GM18520 (cell line): ENCODE data around the gene PML.

Experiments
- ATAC-seq: cut with Tn5 transposase; IDR thresholded peaks from one replicate; pipeline ENCODE4 v1.9.1; 2021; ENCODE audit not compliant: unreplicated experiment

PML gene, protein sequence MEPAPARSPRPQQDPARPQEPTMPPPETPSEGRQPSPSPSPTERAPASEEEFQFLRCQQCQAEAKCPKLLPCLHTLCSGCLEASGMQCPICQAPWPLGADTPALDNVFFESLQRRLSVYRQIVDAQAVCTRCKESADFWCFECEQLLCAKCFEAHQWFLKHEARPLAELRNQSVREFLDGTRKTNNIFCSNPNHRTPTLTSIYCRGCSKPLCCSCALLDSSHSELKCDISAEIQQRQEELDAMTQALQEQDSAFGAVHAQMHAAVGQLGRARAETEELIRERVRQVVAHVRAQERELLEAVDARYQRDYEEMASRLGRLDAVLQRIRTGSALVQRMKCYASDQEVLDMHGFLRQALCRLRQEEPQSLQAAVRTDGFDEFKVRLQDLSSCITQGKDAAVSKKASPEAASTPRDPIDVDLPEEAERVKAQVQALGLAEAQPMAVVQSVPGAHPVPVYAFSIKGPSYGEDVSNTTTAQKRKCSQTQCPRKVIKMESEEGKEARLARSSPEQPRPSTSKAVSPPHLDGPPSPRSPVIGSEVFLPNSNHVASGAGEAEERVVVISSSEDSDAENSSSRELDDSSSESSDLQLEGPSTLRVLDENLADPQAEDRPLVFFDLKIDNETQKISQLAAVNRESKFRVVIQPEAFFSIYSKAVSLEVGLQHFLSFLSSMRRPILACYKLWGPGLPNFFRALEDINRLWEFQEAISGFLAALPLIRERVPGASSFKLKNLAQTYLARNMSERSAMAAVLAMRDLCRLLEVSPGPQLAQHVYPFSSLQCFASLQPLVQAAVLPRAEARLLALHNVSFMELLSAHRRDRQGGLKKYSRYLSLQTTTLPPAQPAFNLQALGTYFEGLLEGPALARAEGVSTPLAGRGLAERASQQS

DNA sequence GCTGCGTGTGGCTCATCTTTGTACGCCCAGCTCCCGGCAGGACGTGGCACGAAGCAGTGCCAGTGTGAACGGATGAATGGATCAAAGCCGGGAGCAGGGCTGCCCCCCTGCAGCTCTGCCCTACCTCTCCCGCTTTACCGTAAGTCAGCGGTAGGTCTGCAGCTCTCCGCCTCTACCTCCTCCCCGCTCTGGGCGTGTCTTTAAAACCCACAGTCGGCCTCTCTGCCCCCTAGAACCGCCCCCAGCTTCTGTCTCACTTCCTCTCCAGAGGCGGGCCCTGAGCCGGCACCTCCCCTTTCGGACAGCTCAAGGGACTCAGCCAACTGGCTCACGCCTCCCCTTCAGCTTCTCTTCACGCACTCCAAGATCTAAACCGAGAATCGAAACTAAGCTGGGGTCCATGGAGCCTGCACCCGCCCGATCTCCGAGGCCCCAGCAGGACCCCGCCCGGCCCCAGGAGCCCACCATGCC, at the start of gene PML:
Gene PML, plus strand, starts transcription at position 304 of the 471 bp plus-strand sequence. Its CDS starts 97 bp downstream, at position 401.
- peak; percentile 48 for ATAC-seq

- no peak for ATAC-seq
Measured at GRCh38 chr15:73945130-73945508, 49.4 kb upstream of the PML start.

GRCh38 chr15:73946046-73946721, 48.3 kb upstream of the PML start:
- no peak for ATAC-seq

- ATAC-seq = no peak
Measured at GRCh38 chr15:73946795-73947370, 47.6 kb upstream of the PML start.

GRCh38 chr15:73947651-73948050, 46.9 kb upstream of the PML start:
- no peak for ATAC-seq

DNA sequence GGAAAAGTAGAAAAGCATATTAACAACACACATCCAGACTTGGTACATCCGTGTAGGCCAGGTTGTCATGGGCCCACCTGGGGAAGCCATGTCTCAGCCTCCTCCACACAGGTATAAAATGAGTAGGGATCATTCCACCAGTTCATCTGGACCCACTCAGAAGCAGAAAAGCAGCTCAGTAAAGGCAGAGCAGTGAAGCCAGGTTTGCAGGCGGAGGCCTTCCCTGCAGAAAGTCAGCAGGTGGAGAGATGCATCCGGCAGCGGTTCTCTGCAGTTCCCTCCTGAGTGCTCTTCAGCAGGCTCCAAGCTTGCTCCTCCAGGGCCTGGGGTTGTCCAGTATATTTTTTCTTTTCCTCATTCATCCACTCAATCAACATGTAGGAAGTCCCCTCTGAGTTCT, 46.1 kb upstream of the PML start:
- no peak for ATAC-seq

DNA sequence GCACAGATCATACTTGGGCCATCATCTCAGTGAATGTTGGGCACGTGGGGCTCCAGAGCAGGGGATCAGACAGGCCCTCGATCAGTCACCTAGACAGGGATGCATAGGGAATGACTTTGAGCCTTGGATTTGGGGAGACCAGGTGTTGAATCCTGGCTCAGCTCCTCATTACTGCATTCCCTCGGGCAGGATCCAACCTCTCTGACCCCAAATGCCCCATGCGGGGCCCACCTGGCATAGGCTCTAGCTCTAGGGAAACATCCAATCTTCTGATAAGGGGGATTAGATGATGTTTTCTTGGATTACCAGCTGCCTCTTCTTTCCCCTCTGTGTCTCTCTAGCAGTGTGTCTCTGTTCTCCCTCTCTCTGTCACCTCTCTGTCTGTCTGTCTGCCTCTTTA, 45.5 kb upstream of the PML start:
- no peak for ATAC-seq

- ATAC-seq = no peak
Measured at GRCh38 chr15:73949496-73949895, 45.0 kb upstream of the PML start.

DNA sequence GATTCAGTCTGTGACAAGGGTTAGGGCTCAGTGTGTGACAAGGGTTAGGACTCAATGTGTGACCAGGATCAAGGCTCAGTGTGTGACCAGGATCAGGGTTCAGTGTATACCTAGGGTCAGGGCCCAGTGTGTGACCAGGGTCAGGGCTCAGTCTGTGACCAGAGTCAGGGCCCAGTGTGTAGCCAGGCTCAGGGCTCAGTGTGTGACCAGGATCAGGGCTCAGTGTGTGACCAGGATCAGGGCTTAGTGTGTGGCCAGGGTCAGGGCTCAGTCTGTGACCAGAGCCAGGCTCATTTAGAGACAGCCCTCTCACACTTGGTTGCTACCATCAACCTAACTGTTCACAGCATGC, 44.1 kb upstream of the PML start:
- no peak for ATAC-seq

- no peak for ATAC-seq
Measured at GRCh38 chr15:73950831-73951561, 43.5 kb upstream of the PML start.

DNA sequence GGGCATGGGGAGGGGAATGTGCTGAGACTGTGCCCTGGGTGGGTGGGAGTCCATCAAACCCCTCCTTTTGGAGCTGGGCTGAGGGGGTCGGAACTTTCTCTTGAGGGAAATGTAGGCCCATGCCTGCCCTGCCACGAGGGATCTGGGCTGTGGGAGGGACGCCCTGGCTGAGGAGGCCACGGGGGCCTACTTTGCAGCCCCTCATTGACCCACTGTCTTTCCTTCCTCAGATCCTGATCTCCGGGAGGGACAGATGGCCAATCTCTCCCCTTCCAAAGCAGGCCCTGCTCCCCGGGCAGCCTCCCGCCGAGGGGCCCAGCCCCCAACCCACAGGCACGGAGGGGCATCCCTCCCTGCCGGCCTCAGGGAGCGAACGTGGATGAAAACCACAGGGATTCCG, 42.9 kb upstream of the PML start:
- ATAC-seq = no peak

- ATAC-seq = no peak
Measured at GRCh38 chr15:73952171-73952912, 42.2 kb upstream of the PML start.

GRCh38 chr15:73952913-73953750, 41.4 kb upstream of the PML start:
- no peak for ATAC-seq

DNA sequence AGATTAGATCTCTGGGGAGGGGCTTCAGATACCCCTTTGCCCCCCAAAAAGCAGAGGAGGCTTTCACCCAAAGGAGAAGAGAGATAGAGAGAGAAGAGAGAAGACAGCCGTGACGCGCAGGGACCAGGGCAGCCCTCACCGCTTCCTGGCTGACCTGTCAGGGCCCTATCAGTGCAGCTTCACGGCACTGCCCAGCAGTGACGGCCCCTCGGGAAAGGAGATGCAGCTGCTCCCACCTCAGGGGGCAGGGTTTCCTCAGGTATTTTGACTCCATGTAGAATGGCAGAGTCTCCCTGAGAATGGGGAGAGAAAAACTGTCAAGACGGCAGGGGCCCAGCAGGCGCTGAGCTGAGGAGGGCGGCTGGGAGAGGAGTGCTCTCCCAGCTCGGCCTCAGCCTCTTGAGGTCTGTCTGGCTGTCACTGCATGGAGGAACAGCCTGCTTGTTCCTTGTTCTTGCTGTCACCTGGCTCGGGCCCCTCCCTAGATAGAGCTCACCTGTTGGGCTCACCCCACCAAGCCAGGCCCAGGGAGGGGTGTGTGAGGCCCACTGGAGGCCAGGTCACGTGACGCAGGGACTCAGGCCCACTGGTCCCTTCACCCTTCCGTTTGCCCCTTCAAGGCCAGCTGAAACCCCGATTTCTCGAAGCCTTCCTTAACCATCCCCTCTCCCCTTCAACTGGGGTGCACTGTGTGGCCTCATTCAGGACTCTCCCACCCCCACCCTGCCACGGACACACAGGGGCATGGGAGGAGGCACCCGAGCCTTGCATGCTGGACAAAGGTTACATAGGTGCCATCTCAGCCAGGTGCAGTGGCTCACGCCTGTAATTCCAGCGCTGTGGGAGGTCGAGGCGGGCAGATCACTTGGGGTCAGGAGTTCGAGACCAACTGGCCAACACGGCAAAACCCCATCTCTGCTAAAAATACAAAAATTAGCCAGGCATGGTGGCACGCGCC, 40.0 kb upstream of the PML start:
- ATAC-seq = no peak

DNA sequence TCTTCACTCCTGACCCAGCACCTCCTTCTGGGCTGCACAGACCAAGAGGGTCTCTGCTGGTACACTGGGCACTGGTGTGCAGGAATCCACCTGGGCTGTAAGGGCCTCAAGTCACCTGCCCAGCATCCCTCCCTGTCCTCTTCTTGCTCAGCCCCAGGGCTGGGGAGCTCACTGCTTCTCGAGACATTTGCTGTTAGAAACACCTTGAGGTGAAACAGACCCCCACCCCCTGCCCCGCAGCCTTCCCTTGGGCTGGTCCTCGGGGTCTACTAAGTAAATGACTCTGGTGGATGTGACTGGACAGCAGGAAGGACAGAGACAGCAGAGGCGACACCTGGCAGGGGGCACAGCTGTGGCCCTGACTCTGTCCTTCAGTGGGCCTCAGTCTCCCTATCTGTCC, 39.2 kb upstream of the PML start:
- no peak for ATAC-seq

GRCh38 chr15:73955861-73956742, 38.4 kb upstream of the PML start:
- no peak for ATAC-seq

DNA sequence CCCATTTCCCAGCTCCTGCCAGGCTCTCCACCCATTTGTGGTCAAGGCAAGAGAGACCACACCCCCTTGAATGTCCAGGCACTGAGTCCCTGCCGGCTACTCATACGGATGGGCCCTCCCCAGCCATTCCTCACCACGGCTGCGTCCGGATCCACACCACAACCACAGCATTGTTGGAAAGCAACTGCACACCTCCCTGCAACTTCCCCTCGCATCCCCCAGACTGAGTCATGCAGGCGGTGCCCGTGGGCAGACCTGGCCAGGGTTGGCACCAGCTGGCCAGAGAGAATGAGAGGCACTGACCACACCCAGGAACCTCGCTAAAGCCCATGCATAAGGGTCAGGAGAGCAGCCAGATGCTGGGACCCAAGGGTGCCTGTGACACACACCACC, 37.8 kb upstream of the PML start:
- no peak for ATAC-seq
